GM19239 (cell line): ENCODE data around the gene FANCD2.
A peak's percentile ranks its signal among the peaks of the same experiment; 100 is the strongest.
"Not testable (repeated sequence)": the region's sequence is repeated elsewhere in the genome, so short reads cannot be mapped to it uniquely, and the experiment has no call there.

Experiments used
- DNase-seq: peaks from one replicate; pipeline ENCODE4 v3.0.0; 2011; ENCODE audit warnings: low spot score; ENCODE audit not compliant: insufficient read length
- FAIRE-seq: peaks from 2 replicates; lab custom pipeline; 2011; peaks lifted over from hg19 to GRCh38; lab: Jason Lieb, UNC

Gene FANCD2

DNA sequence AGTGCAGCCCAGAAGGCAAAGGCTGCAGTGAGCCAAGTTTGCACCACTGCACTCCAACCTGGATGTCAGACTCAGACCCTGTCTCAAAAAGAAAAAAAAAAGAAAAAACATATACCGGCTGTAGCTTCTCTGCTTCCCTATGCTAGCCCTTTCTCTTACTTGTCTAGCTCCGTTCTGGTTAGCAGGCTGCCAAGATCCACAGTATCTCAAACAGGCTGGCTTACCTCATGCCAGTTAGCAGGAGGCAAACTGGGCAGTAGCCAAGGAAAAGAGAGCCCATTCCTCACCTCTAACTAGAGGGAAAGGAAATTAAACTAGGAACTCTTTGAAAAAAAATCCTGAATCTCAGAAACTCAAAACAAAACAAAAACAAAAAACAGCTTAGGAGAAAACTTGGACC, 65.2 kb downstream of the FANCD2 start:
- not testable (repeated sequence) for DNase-seq, FAIRE-seq

DNA sequence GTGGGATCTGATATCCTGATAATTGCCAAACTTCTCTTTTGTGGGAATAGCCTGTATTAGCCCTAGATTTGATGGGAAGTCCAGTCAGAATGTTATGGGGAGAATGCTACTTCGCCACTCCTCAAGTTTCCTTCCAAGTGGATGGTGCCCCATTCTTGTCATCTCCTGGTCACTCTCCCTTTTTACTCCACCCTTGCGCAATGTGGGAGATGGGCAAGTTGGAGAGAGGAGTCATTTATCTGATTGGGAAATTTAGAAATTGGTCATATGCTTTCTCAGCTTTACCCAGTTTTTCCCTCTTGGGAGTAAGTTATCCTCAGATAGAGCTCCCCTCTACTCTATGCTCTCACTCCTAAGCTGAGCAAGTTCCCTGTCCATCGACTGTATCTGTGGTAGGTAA, 67.4 kb downstream of the FANCD2 start:
- no peak for DNase-seq

GRCh38 chr3:10099041-10099440, 72.8 kb downstream of the FANCD2 start:
- DNase-seq (no peak), FAIRE-seq (no peak)

More for the DNA sequence above, 67.4 kb downstream of the FANCD2 start:
- FAIRE-seq, result no peak

GRCh38 chr3:10106919-10107318, 80.7 kb downstream of the FANCD2 start:
- no peak for FAIRE-seq
- DNase-seq, result no peak

DNA sequence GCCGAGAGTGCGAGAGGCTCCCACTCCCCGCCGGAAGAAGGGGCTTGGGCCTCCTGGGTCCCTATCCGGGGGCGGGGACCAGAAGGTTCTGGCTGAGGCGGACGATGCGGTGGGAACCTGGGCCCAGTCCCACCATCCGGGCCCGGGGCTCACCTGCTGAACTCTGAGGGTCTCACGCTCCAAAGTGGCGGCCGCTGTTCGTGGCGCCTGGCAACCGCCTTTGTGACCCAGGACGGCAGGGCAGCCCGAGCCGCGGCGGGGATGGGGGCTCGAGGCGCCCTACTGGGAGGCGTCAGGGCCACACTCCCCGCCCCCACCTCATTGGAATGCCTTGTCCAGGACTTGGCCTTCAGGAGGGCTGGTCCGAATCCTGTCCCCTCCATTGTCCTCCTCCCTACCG, 81.9 kb downstream of the FANCD2 start, which contains the start of gene FANCD2OS:
FANCD2OS (minus strand) TSS at position 165 of the 400 bp plus-strand sequence. CDS start 3,481 bp downstream, outside the sequence.
- FAIRE-seq (no peak), DNase-seq (no peak)

DNA sequence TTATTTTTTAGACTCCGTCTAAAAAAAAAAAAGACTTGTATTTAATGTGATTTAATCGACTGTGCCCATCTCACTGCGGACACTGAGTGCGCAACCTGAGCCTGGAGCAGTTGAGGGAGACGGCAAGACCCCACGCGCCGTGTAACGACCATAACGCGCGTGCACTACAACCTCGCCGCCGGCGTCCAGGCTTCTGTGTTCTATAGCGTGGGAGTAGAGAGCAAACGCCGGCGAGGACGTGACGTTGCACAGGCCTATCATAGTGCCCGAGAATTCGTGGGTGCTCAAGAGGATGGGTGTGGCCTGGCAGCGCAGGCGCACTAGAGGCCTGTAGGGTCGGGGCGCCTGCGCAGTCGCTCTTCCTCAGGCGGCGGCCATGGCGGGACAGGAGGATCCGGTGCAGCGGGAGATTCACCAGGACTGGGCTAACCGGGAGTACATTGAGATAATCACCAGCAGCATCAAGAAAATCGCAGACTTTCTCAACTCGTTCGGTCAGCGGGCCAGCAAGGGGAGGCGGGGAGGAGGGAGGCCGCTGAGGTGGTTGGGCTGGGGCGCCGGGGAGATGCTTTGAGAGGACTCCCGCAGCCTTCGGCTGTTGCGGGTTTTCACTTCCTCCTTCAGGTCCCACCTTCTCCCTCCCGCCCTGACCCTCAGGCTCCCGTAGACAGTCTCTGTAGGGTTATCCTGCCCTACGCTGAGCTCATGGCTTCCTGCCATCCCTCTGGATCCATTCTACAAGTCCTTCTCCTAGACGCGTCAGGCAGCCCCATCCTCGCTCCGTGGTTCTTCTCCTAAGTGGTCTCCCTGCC, 89.3 kb downstream of the FANCD2 start, which contains the start of gene BRK1:
BRK1 (plus strand) TSS at position 350 of the 812 bp plus-strand sequence; CDS start at position 377, 27 bp downstream.
- FAIRE-seq (peak; percentile 98), DNase-seq (peak; percentile 96)

GRCh38 chr3:10116138-10116460, 89.9 kb downstream of the FANCD2 start:
- DNase-seq (no peak), FAIRE-seq (no peak)

- no peak for FAIRE-seq
Measured at GRCh38 chr3:10116928-10117327, 90.7 kb downstream of the FANCD2 start.

DNA sequence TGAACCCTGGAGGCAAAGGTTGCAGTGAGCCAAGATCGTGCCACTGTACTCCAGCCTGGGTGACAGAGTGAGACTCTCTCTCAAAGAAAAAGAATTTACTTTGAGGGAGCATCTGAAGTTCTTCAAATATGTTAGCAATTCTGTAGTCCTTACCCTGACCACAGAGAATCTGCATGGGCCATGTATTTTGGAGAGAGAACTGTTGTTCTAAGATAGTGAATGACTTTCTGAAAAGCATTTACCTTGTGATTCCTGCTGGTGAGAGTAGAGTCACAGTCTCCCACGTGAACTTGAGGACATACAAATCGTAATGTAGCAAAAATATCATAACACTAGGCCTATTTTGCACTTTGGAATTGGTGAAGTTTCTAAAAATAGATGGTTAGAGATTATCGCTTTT, 93.1 kb downstream of the FANCD2 start:
- FAIRE-seq, result no peak
- no peak for DNase-seq

More at GRCh38 chr3:10116928-10117327, 90.7 kb downstream of the FANCD2 start:
- no peak for DNase-seq

DNA sequence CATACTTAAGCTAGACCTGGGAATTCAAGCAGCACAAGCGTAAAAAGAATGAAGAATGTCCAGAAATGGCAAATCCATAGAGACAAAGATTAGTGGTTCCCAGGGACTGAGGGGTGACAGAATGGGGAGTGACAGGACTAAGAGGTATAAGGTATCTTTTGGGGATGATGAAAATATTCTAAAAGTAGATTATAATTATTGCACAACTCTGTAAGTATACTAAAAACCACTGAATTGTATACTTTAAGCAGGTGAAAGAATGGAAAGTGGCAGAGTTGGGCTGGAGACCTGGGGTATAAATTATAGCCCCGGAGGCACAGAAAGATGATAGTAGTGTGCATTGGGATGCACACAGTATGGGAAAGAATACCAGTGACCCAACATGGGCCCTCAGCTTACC, 94.8 kb downstream of the FANCD2 start:
- DNase-seq, result no peak
- FAIRE-seq, result no peak

GRCh38 chr3:10122724-10123123, 96.5 kb downstream of the FANCD2 start:
- FAIRE-seq, result no peak

GRCh38 chr3:10135872-10136271, 109.6 kb downstream of the FANCD2 start:
- FAIRE-seq, result not testable (repeated sequence)

More at GRCh38 chr3:10122724-10123123, 96.5 kb downstream of the FANCD2 start:
- no peak for DNase-seq

GRCh38 chr3:10136426-10137005, 110.3 kb downstream of the FANCD2 start:
- DNase-seq (no peak), FAIRE-seq (no peak)

More at GRCh38 chr3:10135872-10136271, 109.6 kb downstream of the FANCD2 start:
- DNase-seq, result not testable (repeated sequence)

DNA sequence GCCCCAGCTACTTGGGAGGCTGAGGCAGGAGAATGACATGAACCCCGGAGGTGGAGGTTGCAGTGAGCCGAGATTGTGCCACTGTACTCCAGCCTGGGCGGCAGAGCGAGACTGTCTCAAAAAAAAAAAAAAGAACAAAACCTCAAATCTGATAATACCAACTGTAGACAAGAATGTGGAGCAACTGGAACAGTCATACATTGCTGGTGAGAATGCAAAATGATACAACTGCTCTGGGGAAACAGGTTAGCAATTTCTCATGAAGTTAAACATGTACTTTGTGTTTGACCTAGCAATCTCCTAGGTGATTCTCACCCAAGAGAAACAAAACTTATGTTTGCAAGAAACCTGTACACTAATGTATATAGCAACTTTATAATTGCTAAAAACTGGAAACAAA, 110.9 kb downstream of the FANCD2 start:
- FAIRE-seq, result no peak
- no peak for DNase-seq

GRCh38 chr3:10140996-10141546, 114.8 kb downstream of the FANCD2 start:
- DNase-seq (no peak), FAIRE-seq (no peak)

GRCh38 chr3:10142707-10143560, 116.7 kb downstream of the FANCD2 start:
- FAIRE-seq (no peak), DNase-seq (no peak)

DNA sequence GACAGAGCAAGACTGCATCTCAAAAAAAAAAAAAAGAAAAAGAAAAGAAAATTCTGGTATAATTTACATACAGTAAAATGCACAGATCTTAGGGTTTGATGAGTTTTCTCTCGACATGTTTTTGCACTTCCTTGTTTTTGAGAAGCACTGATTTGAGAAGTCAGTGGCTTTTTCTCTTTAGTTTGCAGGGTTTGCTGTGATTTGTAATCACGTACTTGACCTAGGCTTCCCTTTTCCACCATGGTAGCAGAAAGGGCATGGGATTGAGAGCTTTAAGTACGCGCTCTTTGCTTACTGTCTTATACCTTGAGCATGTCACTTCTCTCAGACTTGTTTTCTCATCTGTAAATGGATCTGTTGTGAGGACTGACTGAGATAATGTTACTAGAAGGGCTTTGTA, 119.4 kb downstream of the FANCD2 start:
- FAIRE-seq (no peak), DNase-seq (no peak)

DNA sequence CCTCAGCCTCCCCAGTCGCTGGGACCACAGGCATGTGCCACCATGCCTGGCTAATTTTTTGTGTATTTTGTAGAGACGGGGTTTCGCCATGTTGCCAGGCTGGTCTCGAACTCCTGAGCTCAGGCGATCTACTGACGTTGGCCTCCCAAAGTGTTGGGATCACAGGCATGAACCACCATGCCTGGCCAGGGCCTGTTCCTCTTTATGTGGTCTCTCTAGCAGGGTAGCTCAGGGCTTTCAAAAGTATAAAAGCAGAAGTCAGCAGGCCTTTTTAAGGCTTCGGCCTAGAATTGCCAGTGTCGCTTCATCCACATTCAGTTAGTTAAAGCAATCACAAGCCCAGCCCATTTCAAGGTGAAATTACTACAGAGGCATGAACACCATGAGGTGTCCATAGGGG, 123.0 kb downstream of the FANCD2 start:
- DNase-seq, result no peak
- FAIRE-seq, result no peak

DNA sequence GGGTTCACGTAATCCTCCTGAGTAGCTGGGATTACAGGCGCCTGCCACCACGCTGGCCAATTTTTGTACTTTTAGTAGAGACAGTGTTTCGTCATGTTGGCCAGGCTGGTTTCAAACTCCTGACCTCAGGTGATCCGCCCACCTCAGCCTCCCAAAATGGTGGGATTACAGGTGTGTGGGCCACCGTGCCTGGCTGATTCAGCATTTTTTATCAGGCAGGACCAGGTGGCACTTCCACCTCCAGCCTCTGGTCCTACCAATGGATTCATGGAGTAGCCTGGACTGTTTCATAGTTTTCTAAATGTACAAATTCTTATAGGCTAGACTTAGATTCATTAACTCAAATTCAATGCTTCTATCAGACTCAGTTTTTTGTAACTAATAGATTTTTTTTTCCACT, 124.8 kb downstream of the FANCD2 start:
- FAIRE-seq (no peak), DNase-seq (no peak)
